HG02938 (cell line): ENCODE results near the gene SLC23A3.

Experiments used
- ATAC-seq: cut with Tn5 transposase; IDR thresholded peaks from one replicate; pipeline ENCODE4 v1.9.1; 2021; ENCODE audit warnings: mild to moderate bottlenecking, moderate library complexity; ENCODE audit not compliant: unreplicated experiment

SLC23A3 gene

GRCh38 chr2:219169930-219170654, at the start of gene SLC23A3:
TSS of gene SLC23A3 (minus strand) at chr2:219170029. CDS start at chr2:219169984, 45 bp downstream.
- no peak for ATAC-seq

GRCh38 chr2:219218732-219219701, 49.2 kb upstream of the SLC23A3 start, which contains the start of gene ABCB6:
TSS of gene ABCB6 (minus strand) at chr2:219218958. CDS start at chr2:219218673, 285 bp downstream.
- ATAC-seq: peak; percentile 72

- peak; percentile 25 for ATAC-seq
Observed at GRCh38 chr2:219218217-219218731, 48.4 kb upstream of the SLC23A3 start.

- no peak for ATAC-seq
Observed at GRCh38 chr2:219216535-219216915, 46.7 kb upstream of the SLC23A3 start.

GRCh38 chr2:219215871-219216534, 46.2 kb upstream of the SLC23A3 start:
- ATAC-seq: no peak

GRCh38 chr2:219214786-219215185, 45.0 kb upstream of the SLC23A3 start:
- ATAC-seq: no peak

- ATAC-seq: no peak
Observed at GRCh38 chr2:219214141-219214540, 44.3 kb upstream of the SLC23A3 start.

GRCh38 chr2:219213486-219214071, 43.8 kb upstream of the SLC23A3 start:
- no peak for ATAC-seq

- no peak for ATAC-seq
Observed at GRCh38 chr2:219213026-219213415, 43.2 kb upstream of the SLC23A3 start.

- no peak for ATAC-seq
Observed at GRCh38 chr2:219210886-219211362, 41.1 kb upstream of the SLC23A3 start.

GRCh38 chr2:219210196-219210885, 40.5 kb upstream of the SLC23A3 start:
- no peak for ATAC-seq

GRCh38 chr2:219209236-219210195, 39.7 kb upstream of the SLC23A3 start:
- ATAC-seq: no peak

- no peak for ATAC-seq
Observed at GRCh38 chr2:219207884-219208740, 38.3 kb upstream of the SLC23A3 start.

GRCh38 chr2:219207134-219207883, 37.5 kb upstream of the SLC23A3 start:
- ATAC-seq: no peak

GRCh38 chr2:219206328-219207133, 36.7 kb upstream of the SLC23A3 start, which contains the start of gene ZFAND2B:
TSS of gene ZFAND2B (plus strand) at chr2:219206782. CDS start at chr2:219206988, 206 bp downstream.
- ATAC-seq: peak; percentile 94

GRCh38 chr2:219205981-219206327, 36.1 kb upstream of the SLC23A3 start:
- no peak for ATAC-seq
